ENCODE results near the gene SLC25A18.

DNA sequence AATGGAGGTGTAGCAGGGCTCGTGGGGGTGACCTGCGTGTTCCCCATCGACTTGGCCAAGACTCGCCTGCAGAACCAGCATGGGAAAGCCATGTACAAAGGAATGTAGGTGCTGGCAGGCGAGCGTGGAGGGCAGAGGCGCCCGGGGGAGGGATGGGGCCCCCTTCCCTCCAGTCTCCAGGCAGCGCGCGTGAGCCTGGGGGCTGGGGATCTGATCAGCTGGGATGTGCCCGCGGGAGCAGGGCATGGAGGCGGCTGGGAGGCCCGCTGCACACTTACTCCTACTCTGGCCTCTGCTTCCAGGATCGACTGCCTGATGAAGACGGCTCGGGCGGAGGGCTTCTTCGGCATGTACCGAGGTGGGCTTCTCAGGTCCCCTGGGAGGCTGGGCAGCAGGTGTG lies 17.8 kb downstream of the SLC25A18 start:
- TF ChIP-seq POLR2A (IDR thresholded peaks at IDR 0.05) (no peak), POLR2AphosphoS5 (IDR thresholded peaks at IDR 0.05) (no peak)
